Breast epithelium (tissue), 3 donors: ENCODE results near the gene C3orf70.

Experiments
- POLR2A ChIP-seq: fragments of 450-650 bp; IDR thresholded peaks from one replicate; pipeline ENCODE4 v1.6.1; 2016; ENCODE audit warnings: antibody characterized with exemption, mild to moderate bottlenecking, moderate library complexity
- TF ChIP-seq, protein P1 (sequence below), 3 donors: fragments of 450-650 bp; IDR thresholded peaks; one replicate each; pipeline ENCODE4 v1.5.1; 2016 to 2017; ENCODE audit warnings: antibody characterized with exemption in 3 of 3, mild to moderate bottlenecking in 3 of 3, moderate library complexity in 3 of 3

DNA sequence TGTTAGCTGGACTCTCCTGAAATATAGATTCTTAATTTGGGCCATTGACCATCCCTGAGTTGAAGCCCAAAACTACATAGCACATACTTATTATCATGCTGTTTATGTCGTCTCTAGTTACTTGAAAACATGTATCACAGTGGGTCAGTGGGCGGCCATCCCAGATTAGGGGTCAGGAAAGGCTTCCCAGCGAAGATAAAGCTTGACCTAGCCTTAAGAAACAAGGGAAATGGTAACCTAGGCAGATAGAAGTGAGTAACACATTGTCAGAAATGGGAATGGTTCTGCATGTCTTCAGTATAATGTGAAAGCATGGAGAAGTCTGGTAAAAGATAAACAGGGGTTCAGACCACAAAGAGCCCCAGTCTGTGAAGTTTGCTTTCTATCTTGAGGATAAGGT is 124.7 kb downstream of the C3orf70 start:
- TF ChIP-seq POLR2A: no peak
- TF ChIP-seq, protein P1, sequence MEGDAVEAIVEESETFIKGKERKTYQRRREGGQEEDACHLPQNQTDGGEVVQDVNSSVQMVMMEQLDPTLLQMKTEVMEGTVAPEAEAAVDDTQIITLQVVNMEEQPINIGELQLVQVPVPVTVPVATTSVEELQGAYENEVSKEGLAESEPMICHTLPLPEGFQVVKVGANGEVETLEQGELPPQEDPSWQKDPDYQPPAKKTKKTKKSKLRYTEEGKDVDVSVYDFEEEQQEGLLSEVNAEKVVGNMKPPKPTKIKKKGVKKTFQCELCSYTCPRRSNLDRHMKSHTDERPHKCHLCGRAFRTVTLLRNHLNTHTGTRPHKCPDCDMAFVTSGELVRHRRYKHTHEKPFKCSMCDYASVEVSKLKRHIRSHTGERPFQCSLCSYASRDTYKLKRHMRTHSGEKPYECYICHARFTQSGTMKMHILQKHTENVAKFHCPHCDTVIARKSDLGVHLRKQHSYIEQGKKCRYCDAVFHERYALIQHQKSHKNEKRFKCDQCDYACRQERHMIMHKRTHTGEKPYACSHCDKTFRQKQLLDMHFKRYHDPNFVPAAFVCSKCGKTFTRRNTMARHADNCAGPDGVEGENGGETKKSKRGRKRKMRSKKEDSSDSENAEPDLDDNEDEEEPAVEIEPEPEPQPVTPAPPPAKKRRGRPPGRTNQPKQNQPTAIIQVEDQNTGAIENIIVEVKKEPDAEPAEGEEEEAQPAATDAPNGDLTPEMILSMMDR (IDR thresholded peaks at IDR 0.05): no peak
